HG03175 (cell line): ENCODE measurements around the gene SPTBN2.
"Not testable (repeated sequence)": the region's sequence is repeated elsewhere in the genome, so short reads cannot be mapped to it uniquely, and the experiment has no call there.

Source experiments
- ATAC-seq: cut with Tn5 transposase; IDR thresholded peaks from one replicate; pipeline ENCODE4 v1.9.1; 2021; ENCODE audit warnings: mild to moderate bottlenecking, moderate library complexity; ENCODE audit not compliant: unreplicated experiment

SPTBN2 gene

GRCh38 chr11:66725114-66725513 lies 3.9 kb downstream of the SPTBN2 start:
- no peak for ATAC-seq

GRCh38 chr11:66724167-66724566 lies 4.8 kb downstream of the SPTBN2 start:
- not testable (repeated sequence) for ATAC-seq

GRCh38 chr11:66723693-66724092 lies 5.3 kb downstream of the SPTBN2 start:
- ATAC-seq, result no peak

GRCh38 chr11:66722745-66723651 lies 6.0 kb downstream of the SPTBN2 start:
- ATAC-seq, result no peak

GRCh38 chr11:66721939-66722338 lies 7.1 kb downstream of the SPTBN2 start:
- no peak for ATAC-seq

- no peak for ATAC-seq
These were observed 8.0 kb downstream of the SPTBN2 start for GRCh38 chr11:66720899-66721470.

- no peak for ATAC-seq
These were observed 8.7 kb downstream of the SPTBN2 start for GRCh38 chr11:66720223-66720898.

- ATAC-seq, result no peak
These were observed 9.7 kb downstream of the SPTBN2 start for GRCh38 chr11:66719111-66719872.

GRCh38 chr11:66718320-66718971 lies 10.6 kb downstream of the SPTBN2 start:
- no peak for ATAC-seq

- no peak for ATAC-seq
These were observed 11.1 kb downstream of the SPTBN2 start for GRCh38 chr11:66717925-66718319.

- ATAC-seq, result no peak
These were observed 12.0 kb downstream of the SPTBN2 start for GRCh38 chr11:66716996-66717395.

- no peak for ATAC-seq
These were observed 13.5 kb downstream of the SPTBN2 start for GRCh38 chr11:66715346-66716085.

- ATAC-seq, result no peak
These were observed 15.1 kb downstream of the SPTBN2 start for GRCh38 chr11:66713746-66714480.

- no peak for ATAC-seq
These were observed 18.6 kb downstream of the SPTBN2 start for GRCh38 chr11:66710384-66710930.

- no peak for ATAC-seq
These were observed 20.3 kb downstream of the SPTBN2 start for GRCh38 chr11:66708701-66709100.

GRCh38 chr11:66708094-66708493 lies 20.9 kb downstream of the SPTBN2 start:
- no peak for ATAC-seq

GRCh38 chr11:66707486-66707885 lies 21.5 kb downstream of the SPTBN2 start:
- no peak for ATAC-seq

- ATAC-seq, result no peak
These were observed 22.0 kb downstream of the SPTBN2 start for GRCh38 chr11:66706989-66707388.
